GM15510 (cell line): ENCODE results near the gene CBFA2T3.

Experiments used
- POLR2A ChIP-seq: IDR thresholded peaks from 3 replicates; pipeline ENCODE4 v1.6.1; 2011; ENCODE audit warnings: borderline replicate concordance; ENCODE audit not compliant: insufficient read length; ENCODE audit errors: extremely low read depth

The CBFA2T3 gene

GRCh38 chr16:88977018-88977811 is at the start of gene CBFA2T3:
CBFA2T3 (minus strand) TSS chr16:88977207; CDS start chr16:88976807, 400 bp downstream.
- peak; percentile 76 for TF ChIP-seq POLR2A

GRCh38 chr16:89026121-89026612 is 49.2 kb upstream of the CBFA2T3 start:
- no peak for TF ChIP-seq POLR2A

- TF ChIP-seq POLR2A, result no peak
Measured at GRCh38 chr16:89025636-89026035, 48.6 kb upstream of the CBFA2T3 start.

- no peak for TF ChIP-seq POLR2A
Measured at GRCh38 chr16:89024546-89025060, 47.6 kb upstream of the CBFA2T3 start.

DNA sequence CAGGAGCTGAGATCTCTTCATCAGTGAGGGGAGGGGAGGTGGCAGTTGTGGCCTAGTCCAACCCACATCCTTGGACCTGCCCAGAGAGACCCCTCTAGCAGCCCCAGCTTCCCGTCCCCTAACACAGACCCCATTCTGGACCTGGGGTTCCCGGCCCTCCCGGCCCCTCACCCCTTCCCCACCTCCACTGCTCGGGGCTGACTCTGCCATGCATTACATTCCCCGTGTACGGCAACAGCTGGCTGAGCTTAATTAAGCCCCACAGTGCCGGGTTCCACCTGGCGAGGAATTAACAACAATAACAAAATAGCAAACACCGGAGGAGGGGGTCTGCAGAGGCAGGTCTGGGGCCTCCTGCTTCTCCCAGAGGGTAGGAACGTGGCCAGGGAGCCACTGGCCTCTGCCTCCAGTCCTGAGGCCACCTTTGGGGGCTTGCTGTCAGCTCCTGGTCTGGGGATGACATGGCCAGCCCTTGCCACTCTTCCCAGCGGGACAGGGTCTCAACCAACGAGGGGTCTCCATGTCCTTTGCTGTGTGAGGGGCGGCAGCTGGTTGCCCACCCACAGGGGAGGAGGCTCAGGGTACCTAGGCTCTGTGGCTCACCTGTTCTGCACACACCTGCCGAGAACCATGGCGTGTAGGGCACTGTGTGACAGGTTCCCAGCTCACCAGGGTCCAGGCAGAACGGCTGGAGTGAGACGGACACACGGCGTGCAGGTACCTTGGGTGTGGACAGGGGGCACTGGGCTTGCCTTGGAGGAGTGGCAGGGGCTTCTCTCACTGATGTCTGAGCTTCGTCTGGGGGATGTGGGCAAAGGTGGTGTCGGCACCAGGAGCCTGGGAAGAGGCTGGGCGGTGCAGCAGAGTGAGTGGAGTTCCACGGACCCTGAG is 46.9 kb upstream of the CBFA2T3 start:
- no peak for TF ChIP-seq POLR2A

- TF ChIP-seq POLR2A, result no peak
Measured at GRCh38 chr16:89023151-89023551, 46.1 kb upstream of the CBFA2T3 start.

- no peak for TF ChIP-seq POLR2A
Measured at GRCh38 chr16:89022051-89022836, 45.2 kb upstream of the CBFA2T3 start.

DNA sequence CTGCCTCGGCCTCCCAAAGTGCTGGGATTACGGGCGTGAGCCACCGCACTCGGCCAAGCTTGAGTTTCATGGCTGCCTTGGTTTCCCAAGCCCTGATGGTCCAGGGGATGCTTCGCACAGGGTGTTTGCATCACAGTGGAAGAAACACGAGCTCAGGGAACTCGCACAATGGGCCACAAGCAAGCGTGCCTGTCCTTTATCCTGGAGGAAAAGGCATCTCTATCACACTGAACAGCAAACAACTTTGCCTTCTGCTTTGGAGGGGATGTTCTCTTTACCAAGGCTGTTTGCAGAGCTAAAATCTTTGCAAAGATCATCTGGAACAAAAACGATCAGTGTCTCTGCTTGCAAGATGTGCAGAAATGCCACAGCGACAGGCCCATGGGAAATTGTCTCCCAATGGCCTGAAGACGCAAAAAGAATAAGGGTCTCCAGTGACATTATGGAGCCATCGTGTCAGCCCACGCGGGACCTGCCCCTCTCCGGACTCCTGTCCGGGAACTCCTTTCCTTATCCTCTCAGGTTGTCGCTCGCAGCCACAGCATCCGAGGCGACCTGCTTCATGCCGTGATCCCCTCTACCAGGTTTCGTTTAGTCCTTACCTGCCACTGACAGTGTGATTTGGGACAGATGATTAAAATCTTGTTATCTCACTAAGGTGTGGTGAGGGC is 44.1 kb upstream of the CBFA2T3 start:
- no peak for TF ChIP-seq POLR2A

GRCh38 chr16:89020068-89020924 is 43.3 kb upstream of the CBFA2T3 start:
- TF ChIP-seq POLR2A, result no peak

DNA sequence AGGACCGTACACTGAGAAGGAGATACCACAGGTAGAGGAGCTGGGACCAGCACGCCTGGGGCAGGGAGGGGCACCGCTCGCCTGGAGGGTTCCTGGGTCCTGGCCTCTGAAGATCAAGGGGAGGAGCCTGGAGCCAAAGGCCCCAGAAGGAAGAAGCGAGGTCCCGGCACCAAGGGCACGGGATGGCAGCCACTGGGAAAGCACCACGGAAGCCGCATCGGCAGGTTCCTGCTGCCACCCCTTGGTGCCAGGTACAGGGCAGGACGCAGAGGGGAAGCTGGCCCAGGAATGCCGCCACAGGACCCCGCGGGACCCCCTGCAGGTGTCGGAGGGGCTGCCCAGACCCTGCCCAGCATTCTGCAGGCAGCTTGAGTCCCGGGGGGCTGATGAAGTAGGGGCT is 42.5 kb upstream of the CBFA2T3 start:
- no peak for TF ChIP-seq POLR2A

GRCh38 chr16:89018282-89019158 is 41.5 kb upstream of the CBFA2T3 start:
- no peak for TF ChIP-seq POLR2A
